H9 (cell line): ENCODE data around the gene PARD3. TPM values are rescaled to one million over a fixed set of nuclear protein-coding genes. Genes with fewer than 3 reads are reported as not detected.
A peak's percentile ranks its signal among the peaks of the same experiment; 100 is the strongest.

Experiments used
- DNase-seq: peaks from one replicate; pipeline ENCODE4 v3.0.0-alpha.2; 2017
- H2AFZ ChIP-seq: one replicate; pipeline ENCODE4 v1.6.1; 2013; ENCODE audit warnings: mild to moderate bottlenecking, low read length, control low read depth, moderate library complexity
- H2AK5ac ChIP-seq: 2 replicates; pipeline ENCODE4 v1.6.1; 2013; ENCODE audit warnings: low read length, control low read depth, mixed read lengths; ENCODE audit not compliant: insufficient read length
- H2BK120ac ChIP-seq: one replicate; pipeline ENCODE4 v1.6.1; 2013; ENCODE audit warnings: low read depth, mild to moderate bottlenecking, low read length, control low read depth, inconsistent platforms; ENCODE audit not compliant: poor library complexity, severe bottlenecking
- H2BK12ac ChIP-seq: 2 replicates; pipeline ENCODE4 v1.6.1; 2013; ENCODE audit warnings: low read length, control low read depth, mixed read lengths, low read depth; ENCODE audit not compliant: insufficient read length
- H2BK15ac ChIP-seq: 2 replicates; pipeline ENCODE4 v1.6.1; 2013; ENCODE audit warnings: low read depth, low read length, control low read depth
- H2BK20ac ChIP-seq: one replicate; pipeline ENCODE4 v1.6.1; 2013; ENCODE audit warnings: low read depth, mild to moderate bottlenecking, low read length, control low read depth, inconsistent platforms; ENCODE audit not compliant: poor library complexity, severe bottlenecking
- H2BK5ac ChIP-seq: 2 replicates; pipeline ENCODE4 v1.6.1; 2013; ENCODE audit warnings: low read length, control low read depth, mixed read lengths; ENCODE audit not compliant: insufficient read length
- H3K14ac ChIP-seq: 2 replicates; pipeline ENCODE4 v1.6.1; 2013; ENCODE audit warnings: low read length, control low read depth; ENCODE audit not compliant: insufficient read depth
- H3K18ac ChIP-seq: 2 replicates; pipeline ENCODE4 v1.6.1; 2013; ENCODE audit warnings: low read depth, mild to moderate bottlenecking, mixed read lengths, low read length, control low read depth; ENCODE audit not compliant: insufficient read length
- H3K23ac ChIP-seq: 2 replicates; pipeline ENCODE4 v1.6.1; 2013; ENCODE audit warnings: low read length, control low read depth, mixed read lengths, low read depth; ENCODE audit not compliant: insufficient read length
- H3K23me2 ChIP-seq: 2 replicates; pipeline ENCODE4 v1.6.1; 2013; ENCODE audit warnings: low read depth, mild to moderate bottlenecking, mixed read lengths, low read length, control low read depth; ENCODE audit not compliant: insufficient read length, poor library complexity, severe bottlenecking
- H3K27ac ChIP-seq: 2 replicates; pipeline ENCODE4 v1.5.1; 2013; ENCODE audit warnings: low read length, control low read depth, mixed read lengths, low read depth; ENCODE audit not compliant: insufficient read length
- H3K27me3 ChIP-seq: 2 replicates; pipeline ENCODE4 v1.6.1; 2013; ENCODE audit warnings: low read length, control low read depth, inconsistent platforms; ENCODE audit not compliant: insufficient read depth
- H3K4ac ChIP-seq: 2 replicates; pipeline ENCODE4 v1.6.1; 2013; ENCODE audit warnings: low read depth, mild to moderate bottlenecking, control low read depth, inconsistent platforms, low read length, moderate library complexity
- H3K4me1 ChIP-seq: 2 replicates; pipeline ENCODE4 v1.6.1; 2013; ENCODE audit warnings: low read length, control low read depth, inconsistent platforms; ENCODE audit not compliant: insufficient read depth
- H3K4me2 ChIP-seq: 2 replicates; pipeline ENCODE4 v1.6.1; 2013; ENCODE audit warnings: low read length, control low read depth, mixed read lengths; ENCODE audit not compliant: insufficient read length, insufficient read depth
- H3K56ac ChIP-seq: 2 replicates; pipeline ENCODE4 v1.6.1; 2013; ENCODE audit warnings: low read depth, mild to moderate bottlenecking, mixed read lengths, low read length, control low read depth; ENCODE audit not compliant: insufficient read length
- H3K79me1 ChIP-seq: 2 replicates; pipeline ENCODE4 v1.6.1; 2013; ENCODE audit warnings: low read depth, mild to moderate bottlenecking, moderate library complexity, low read length, control low read depth, inconsistent platforms; ENCODE audit not compliant: insufficient read depth, poor library complexity, severe bottlenecking
- H3K79me2 ChIP-seq: 2 replicates; pipeline ENCODE4 v1.6.1; 2013; ENCODE audit warnings: low read length, control low read depth, inconsistent platforms; ENCODE audit not compliant: insufficient read depth
- H3K9ac ChIP-seq: 2 replicates; pipeline ENCODE4 v1.6.1; 2013; ENCODE audit warnings: low read length, control low read depth, mixed read lengths; ENCODE audit not compliant: insufficient read length; ENCODE audit errors: extremely low read depth
- H3K9me3 ChIP-seq: one replicate; pipeline ENCODE4 v1.6.1; 2013; ENCODE audit warnings: low read depth, low read length, inconsistent platforms; ENCODE audit not compliant: control insufficient read depth
- H3T11ph ChIP-seq: one replicate; pipeline ENCODE4 v1.6.1; 2013; ENCODE audit warnings: mild to moderate bottlenecking, low read length, control low read depth, inconsistent platforms
- H4K20me1 ChIP-seq: one replicate; pipeline ENCODE4 v1.6.1; 2013; ENCODE audit not compliant: control insufficient read depth, insufficient read length, insufficient read depth
- H4K5ac ChIP-seq: 2 replicates; pipeline ENCODE4 v1.6.1; 2013; ENCODE audit warnings: low read depth, mild to moderate bottlenecking, mixed read lengths, low read length, control low read depth; ENCODE audit not compliant: insufficient read length
- H4K8ac ChIP-seq: replicated peaks from 2 replicates; pipeline ENCODE4 v1.6.1; 2013; ENCODE audit warnings: low read length, control low read depth, mixed read lengths, low read depth; ENCODE audit not compliant: insufficient read length
- H4K91ac ChIP-seq: 2 replicates; pipeline ENCODE4 v1.6.1; 2013; ENCODE audit warnings: low read depth, mild to moderate bottlenecking, moderate library complexity, mixed read lengths, low read length, control low read depth; ENCODE audit not compliant: insufficient read length
- H3K27ac Mint-ChIP-seq, 3 experiments: 2 replicates in 2 of 3; 3 replicates in 1 of 3; pipeline ENCODE4 v1.8.0; 2020 to 2021; ENCODE audit warnings: mixed read lengths in 3 of 3, mild to moderate bottlenecking in 1 of 3, moderate library complexity in 1 of 3
- H3K27me3 Mint-ChIP-seq: 2 replicates; pipeline ENCODE4 v1.8.0; 2021; ENCODE audit warnings: low read depth, mild to moderate bottlenecking, moderate library complexity, mixed read lengths
- H3K36me3 Mint-ChIP-seq, 3 experiments: 2 replicates in 2 of 3; 3 replicates in 1 of 3; pipeline ENCODE4 v1.8.0; 2020 to 2021; ENCODE audit warnings: low read depth in 3 of 3, mixed read lengths in 3 of 3; ENCODE audit not compliant: insufficient read depth in 1 of 3
- H3K4me1 Mint-ChIP-seq, 2 experiments: 2 replicates each; pipeline ENCODE4 v1.8.0; 2020; ENCODE audit warnings: mixed read lengths in 2 of 2
- H3K4me3 Mint-ChIP-seq, 2 experiments: 2 replicates in 1 of 2; 3 replicates in 1 of 2; pipeline ENCODE4 v1.8.0; 2020 to 2021; ENCODE audit warnings: mild to moderate bottlenecking in 2 of 2, mixed read lengths in 2 of 2, moderate library complexity in 1 of 2
- H3K9me3 Mint-ChIP-seq, 2 experiments: 2 replicates in 1 of 2; 3 replicates in 1 of 2; pipeline ENCODE4 v1.8.0; 2020; ENCODE audit warnings: mild to moderate bottlenecking in 2 of 2, mixed read lengths in 2 of 2, moderate library complexity in 1 of 2
- CTCF ChIP-seq: fragments of 200-600 bp; sonication (generic); conservative IDR thresholded peaks from 3 replicates; pipeline ENCODE4 v1.8.0; 2021; ENCODE audit warnings: antibody characterized with exemption, mild to moderate bottlenecking
- WGBS: extraction: QIAGEN DNeasy Blood & Tissue Kit; methylation state at CpG from one replicate; pipeline ENCODE4 v1.1.7; 2013; ENCODE audit warnings: missing lambda C conversion rate, low lambda C conversion rate, mixed read lengths; ENCODE audit not compliant: insufficient read length; ENCODE audit errors: extremely low coverage; 5-methylcytosine and 5-hydroxymethylcytosine counted together
- total RNA-seq: library from RNA; stranded (reverse); gene quantifications from 2 replicates; pipeline ENCODE4 v1.2.1, GENCODE V29; 2021

PARD3 gene
- total RNA-seq, 1 experiment from 2014 or later = 44.7 TPM

- H3K4me3 Mint-ChIP-seq = no peak overlapping the region
- Histone ChIP-seq H3K23me2 (no peaks in the 10 kb centered on the region), H2AK5ac (no peak overlapping the region), H3K56ac (no peak overlapping the region), H3K9me3 (no peaks in the 10 kb centered on the region), H3K14ac (no peak overlapping the region), H3K4me1 (peaks cover 3% of the 10 kb centered on the region; the same call in 1 of the 2 replicates), H2BK120ac (no peak overlapping the region), H3K79me2 (peaks cover 12% of the 10 kb centered on the region; the same call in 1 of the 2 replicates), H2BK15ac (no peak overlapping the region), H3K27ac (no peak overlapping the region), H4K91ac (no peak overlapping the region), H4K20me1 (peaks cover 2% of the 10 kb centered on the region), H3K27me3 (no peaks in the 10 kb centered on the region), H2BK5ac (no peak overlapping the region), H2BK20ac (no peak overlapping the region), H3K23ac (no peak overlapping the region), H3K18ac (no peak overlapping the region), H3K4me2 (no peak overlapping the region), H2AFZ (no peak overlapping the region), H3T11ph (no peak overlapping the region), H3K79me1 (no peaks in the 10 kb centered on the region), H4K5ac (no peak overlapping the region), H2BK12ac (no peak overlapping the region), H3K9ac (no peak overlapping the region), H3K4ac (no peak overlapping the region), H4K8ac (no peak overlapping the region)
- no peaks in the 10 kb centered on the region for H3K9me3 Mint-ChIP-seq
- no peaks in the 10 kb centered on the region for H3K36me3 Mint-ChIP-seq
- WGBS = no CpG with 5 or more reads among the region's 2 CpGs
- no peak for TF ChIP-seq CTCF
- H3K27me3 Mint-ChIP-seq = no peaks in the 10 kb centered on the region
- DNase-seq = no peak
- H3K27ac Mint-ChIP-seq = peak overlapping the region in 1 of 3 experiments; percentile 22; a peak in 3 of 7 replicates
- H3K4me1 Mint-ChIP-seq = peaks cover 45 to 54% of the 10 kb centered on the region in 2 experiments
Measured at GRCh38 chr10:34769899-34770298, 45.2 kb downstream of the PARD3 start.
